Stimulated activated CD8-positive, alpha-beta memory T cell treated with anti-CD3 and anti-CD28 coated beads, Interleukin-2, amount 100 ng/mL, for 48 hours (primary cell): ENCODE data around the gene ADPRS.
A peak's percentile ranks its signal among the peaks of the same experiment; 100 is the strongest.

Experiments used
- DNase-seq, 2 donors: peaks; one replicate each; pipeline ENCODE4 v3.0.0-alpha.2; 2020; ENCODE audit warnings: low read depth in 2 of 2

Gene ADPRS

GRCh38 chr1:36087233-36088123, 1.2 kb upstream of the ADPRS start:
- no peak for DNase-seq

- no peak for DNase-seq
Observed at GRCh38 chr1:36088265-36088576, 471 bp upstream of the ADPRS start.

DNA sequence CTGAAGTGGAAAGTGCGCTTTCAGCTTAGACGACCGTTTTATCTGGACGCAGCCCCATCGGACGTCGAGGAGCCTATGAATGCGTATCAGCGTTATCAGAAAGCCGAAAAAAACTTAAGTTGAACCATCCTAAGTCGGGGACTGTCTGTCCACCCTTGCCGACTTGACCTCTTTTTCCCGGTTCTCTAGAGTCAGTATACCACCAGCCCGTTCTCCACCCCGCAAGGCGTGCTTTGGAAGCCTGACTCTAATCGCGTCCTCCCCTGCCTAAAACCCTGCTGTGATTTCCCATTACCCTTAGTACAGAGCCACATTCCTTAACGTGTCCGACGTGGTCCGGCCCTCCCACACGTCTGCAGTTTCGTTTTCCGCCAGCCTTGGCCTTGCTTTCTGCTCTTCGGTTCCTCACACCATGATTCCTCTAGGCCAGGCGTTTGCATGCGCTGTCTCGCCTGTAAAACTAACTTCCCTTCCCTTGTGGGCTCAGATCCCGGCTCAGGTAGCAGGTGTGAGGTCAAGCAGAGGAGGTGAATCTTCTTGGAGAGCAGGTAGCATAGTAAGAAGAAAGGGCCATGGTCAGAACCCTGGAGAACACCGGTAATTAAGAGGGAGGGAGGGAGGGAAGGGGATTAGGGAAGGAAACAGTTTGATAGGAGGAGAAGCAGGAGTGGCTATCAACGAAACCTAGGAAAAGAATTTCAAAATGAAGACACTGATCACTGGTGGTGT, 865 bp downstream of the ADPRS start:
- no peak for DNase-seq

DNA sequence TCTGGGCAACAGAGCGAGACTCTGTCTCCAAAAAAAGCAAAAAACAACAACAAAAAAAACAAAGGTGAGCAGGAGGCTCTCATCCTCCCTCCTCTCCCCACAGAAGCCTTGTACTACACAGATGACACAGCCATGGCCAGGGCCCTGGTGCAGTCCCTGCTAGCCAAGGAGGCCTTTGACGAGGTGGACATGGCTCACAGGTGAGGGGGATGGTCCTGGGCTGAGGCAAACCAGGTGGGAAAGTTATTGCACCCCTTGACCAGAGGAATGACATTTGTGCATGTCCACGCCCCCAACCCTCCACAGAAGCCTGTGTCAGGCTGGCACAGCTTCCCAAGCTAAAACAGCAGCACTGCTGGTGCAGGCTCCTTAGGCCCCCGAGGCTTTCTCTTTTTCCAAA, 2.4 kb downstream of the ADPRS start:
- DNase-seq, result no peak

- DNase-seq, result no peak
Observed at GRCh38 chr1:36091698-36092097, 3.0 kb downstream of the ADPRS start.

- no peak for DNase-seq
Observed at GRCh38 chr1:36092166-36092797, 3.6 kb downstream of the ADPRS start.

DNA sequence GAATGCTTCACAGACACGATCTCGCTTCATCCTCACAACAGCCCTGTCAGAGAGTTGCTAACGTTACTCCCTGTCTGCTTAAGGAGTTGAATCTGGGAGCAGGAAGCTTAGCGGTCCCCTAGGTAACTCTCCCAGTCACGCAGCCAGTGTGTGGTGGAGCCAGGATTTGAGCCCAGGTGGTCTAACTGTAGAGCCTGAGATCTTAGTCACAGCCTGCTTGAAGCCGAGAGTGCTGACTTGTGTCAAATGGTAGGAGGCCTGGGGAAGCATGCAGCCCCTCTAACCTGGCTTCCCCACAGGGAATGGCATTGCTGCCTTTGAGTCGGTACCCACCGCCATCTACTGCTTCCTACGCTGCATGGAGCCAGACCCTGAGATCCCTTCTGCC, 4.1 kb downstream of the ADPRS start:
- DNase-seq, result no peak

- no peak for DNase-seq
Observed at GRCh38 chr1:36093226-36093625, 4.5 kb downstream of the ADPRS start.

GRCh38 chr1:36093929-36094328, 5.2 kb downstream of the ADPRS start:
- DNase-seq, result no peak

DNA sequence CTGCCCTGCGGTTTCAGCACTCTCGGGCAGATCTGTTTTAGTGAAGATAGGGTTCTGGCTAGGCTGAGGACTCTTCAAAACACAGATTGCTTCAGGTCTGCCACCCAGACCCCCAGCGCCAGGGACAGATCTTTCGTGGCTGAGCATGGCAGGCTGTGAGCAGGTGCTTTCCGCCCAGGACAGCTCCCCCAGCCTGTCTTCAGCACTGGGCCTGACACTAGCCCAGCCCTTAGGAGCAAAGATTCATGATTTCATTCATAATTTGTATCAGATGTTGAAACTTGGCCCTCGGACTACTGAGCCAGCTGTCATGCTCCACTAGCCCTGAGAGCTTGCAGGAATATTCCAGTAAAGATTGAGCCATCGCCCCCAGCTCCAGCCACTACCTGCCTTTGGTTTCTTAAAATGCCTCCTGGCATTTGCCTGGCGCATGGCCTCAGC, 5.9 kb downstream of the ADPRS start:
- DNase-seq, result no peak

DNA sequence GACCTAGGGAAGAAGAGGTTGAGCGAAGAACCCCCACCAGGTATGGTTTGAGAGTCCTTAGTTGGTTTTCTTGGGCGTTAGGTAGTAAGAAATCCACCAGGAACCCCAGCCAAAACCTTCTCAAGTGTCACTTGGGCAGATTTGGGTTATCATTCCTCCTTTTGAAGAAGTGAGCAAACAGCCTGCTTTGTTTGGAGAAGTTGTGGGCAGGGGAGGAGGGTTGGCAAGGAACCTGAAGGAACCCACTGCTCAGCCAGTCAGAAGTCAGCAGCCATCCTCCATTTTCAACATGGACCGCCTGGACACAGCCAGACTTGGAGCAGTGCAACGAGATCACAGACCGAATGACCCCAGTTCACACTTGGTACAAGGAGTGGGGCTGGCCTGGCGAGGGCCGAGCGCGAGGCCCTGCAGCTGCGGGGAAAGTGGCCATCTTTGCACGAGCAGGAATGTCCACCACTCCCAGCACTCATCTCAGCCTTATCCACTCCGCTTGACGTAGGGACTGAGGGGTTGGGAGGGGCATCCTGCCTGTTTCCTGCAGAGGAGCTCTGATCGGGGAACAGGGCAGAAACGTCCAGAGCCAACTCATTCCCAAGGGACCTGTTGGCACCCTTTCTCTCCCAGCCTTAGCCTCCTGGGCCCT, 7.2 kb downstream of the ADPRS start:
- no peak for DNase-seq

- no peak for DNase-seq
Observed at GRCh38 chr1:36096500-36097432, 8.1 kb downstream of the ADPRS start.

- no peak for DNase-seq
Observed at GRCh38 chr1:36097693-36098585, 9.2 kb downstream of the ADPRS start.

- DNase-seq, result no peak
Observed at GRCh38 chr1:36098650-36099365, 10.1 kb downstream of the ADPRS start.

GRCh38 chr1:36099681-36100341, 11.1 kb downstream of the ADPRS start:
- peak; percentile 61 to 67 for DNase-seq

DNA sequence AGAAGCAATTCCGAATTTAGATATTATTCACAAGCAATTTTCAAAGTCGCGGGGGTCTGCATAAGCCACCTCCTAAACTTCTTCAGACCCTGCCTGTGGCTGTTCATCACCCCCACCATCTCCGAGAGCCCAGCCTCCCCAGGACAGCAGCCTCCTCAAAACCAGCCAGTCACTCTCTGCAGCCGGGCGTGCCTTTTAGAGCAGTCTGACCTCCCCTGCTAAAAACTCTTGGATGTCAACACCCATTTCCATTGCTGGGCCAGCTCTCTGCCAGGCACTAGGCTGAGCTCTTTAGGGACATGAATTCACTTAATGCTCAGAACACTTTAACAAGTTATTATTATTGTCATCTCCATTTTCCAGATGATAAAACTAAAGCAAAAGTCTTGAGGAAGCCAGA, 11.7 kb downstream of the ADPRS start:
- no peak for DNase-seq

DNA sequence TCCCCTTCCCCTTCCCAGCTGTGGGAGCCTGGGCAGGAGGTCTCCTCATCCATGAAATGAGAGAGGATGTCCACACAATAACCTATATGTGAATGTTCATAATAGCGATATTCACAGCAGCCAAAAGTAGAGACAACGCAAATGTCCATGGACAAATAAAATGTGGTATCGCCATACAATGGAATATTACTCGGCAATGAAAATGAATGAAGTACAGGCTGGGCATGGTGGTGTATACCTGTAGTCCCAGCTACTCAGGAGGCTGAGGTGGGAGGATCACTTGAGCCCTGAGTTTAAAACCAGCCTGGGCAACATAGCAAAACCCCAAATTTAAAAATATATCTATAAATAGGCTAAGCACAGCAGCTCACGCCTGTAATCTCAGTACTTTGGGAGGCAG, 12.9 kb downstream of the ADPRS start:
- DNase-seq, result no peak

- DNase-seq, result no peak
Observed at GRCh38 chr1:36106269-36106668, 17.6 kb downstream of the ADPRS start.

GRCh38 chr1:36107394-36107793, 18.7 kb downstream of the ADPRS start:
- DNase-seq, result no peak
